ENCODE measurements around the gene HTR3B.

The HTR3B gene

DNA sequence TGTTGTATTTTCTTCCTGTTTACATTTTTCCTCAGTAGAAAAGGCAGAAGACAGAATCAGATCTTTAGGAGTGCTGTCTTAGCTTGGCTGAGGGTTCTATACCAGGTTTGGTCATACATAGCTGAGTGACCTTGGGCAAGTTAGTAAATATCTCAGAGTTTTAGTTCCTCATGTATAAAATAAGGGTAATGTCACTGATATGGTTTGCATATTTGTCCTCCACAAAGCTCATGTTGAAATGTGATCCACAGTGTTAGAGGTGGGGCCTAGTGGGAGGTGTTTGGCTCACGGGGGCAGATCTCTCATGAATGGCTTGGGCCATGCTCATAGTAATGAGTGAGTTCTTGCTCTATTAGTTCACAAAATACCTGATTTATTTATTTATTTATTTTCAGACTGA lies 62.8 kb downstream of the HTR3B start:
- Histone ChIP-seq H3K9ac (ENCODE audit: low read depth, low read length, poor library complexity, severe bottlenecking) (no peak overlapping the region), H3K9me3 (ENCODE audit: insufficient read depth, low read depth, low read length) (no peaks in the 10 kb centered on the region), H3K4me3 (ENCODE audit: low read length, poor library complexity, severe bottlenecking) (no peak overlapping the region), H3K4me1 (ENCODE audit: insufficient read depth, low read length, poor library complexity, severe bottlenecking) (no peaks in the 10 kb centered on the region), H3K9me2 (replicated peaks; ENCODE audit: low read depth, low read length) (no peaks in the 10 kb centered on the region), H3K79me2 (ENCODE audit: insufficient read depth, low read length) (no peaks in the 10 kb centered on the region), H3K36me3 (ENCODE audit: insufficient read depth, low read length) (no peaks in the 10 kb centered on the region), H4K20me1 (ENCODE audit: insufficient read depth, low read length, poor library complexity, severe bottlenecking) (no peaks in the 10 kb centered on the region), H2AFZ (ENCODE audit: low read length) (no peak overlapping the region), H3F3A (ENCODE audit: low read depth) (no peaks in the 10 kb centered on the region), H3K27me3 (ENCODE audit: insufficient read depth, low read length, poor library complexity, severe bottlenecking) (no peaks in the 10 kb centered on the region), H3K4me2 (ENCODE audit: low read depth, low read length, poor library complexity, severe bottlenecking) (no peak overlapping the region)
- TF ChIP-seq EZH2phosphoT487 (IDR thresholded peaks at IDR 0.05; ENCODE audit: borderline replicate concordance) (no peak), CTCF (conservative IDR thresholded peaks at IDR 0.05; ENCODE audit: low read length) (no peak)

DNA sequence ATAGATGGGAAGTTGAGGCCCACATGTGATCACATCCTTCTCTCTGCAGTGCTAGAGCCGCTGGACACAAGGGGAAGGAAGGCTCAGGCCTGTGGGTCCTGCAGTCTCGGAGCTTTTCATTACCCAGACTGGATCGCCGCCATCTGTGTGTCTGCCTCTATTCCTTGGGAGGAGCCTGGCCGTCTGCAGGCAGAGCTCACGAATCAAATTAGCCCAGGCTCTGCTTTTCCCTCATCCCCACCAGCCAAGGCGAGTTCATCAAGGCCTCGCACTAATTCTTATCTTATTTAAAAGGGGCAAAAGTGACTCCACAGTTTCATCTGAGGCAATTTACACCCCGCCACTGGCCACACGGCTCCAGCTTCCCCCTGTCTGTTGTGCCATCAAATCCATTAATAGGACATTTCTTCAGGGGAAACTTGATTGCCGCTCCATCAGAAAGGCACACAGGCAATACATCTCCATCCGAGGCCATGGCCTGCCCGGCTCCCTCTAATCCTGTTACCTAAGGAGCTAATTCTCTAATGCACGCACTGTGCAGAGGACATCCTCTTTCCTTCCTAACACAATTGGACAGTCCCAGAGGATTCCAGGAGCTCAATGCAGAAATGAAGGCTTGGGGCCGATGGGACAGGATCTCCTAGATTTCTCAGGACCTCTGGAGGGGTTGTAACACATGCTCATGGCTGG lies 67.1 kb downstream of the HTR3B start:
- Histone ChIP-seq H3K4me3 (ENCODE audit: low read length, poor library complexity, severe bottlenecking) (no peak overlapping the region), H3K9me2 (replicated peaks; ENCODE audit: low read depth, low read length) (no peaks in the 10 kb centered on the region), H3K36me3 (ENCODE audit: insufficient read depth, low read length) (no peaks in the 10 kb centered on the region), H3K9me3 (ENCODE audit: insufficient read depth, low read depth, low read length) (no peaks in the 10 kb centered on the region), H4K20me1 (ENCODE audit: insufficient read depth, low read length, poor library complexity, severe bottlenecking) (no peaks in the 10 kb centered on the region), H3K9ac (ENCODE audit: low read depth, low read length, poor library complexity, severe bottlenecking) (no peak overlapping the region), H3K4me1 (ENCODE audit: insufficient read depth, low read length, poor library complexity, severe bottlenecking) (no peaks in the 10 kb centered on the region), H3F3A (ENCODE audit: low read depth) (no peaks in the 10 kb centered on the region), H2AFZ (ENCODE audit: low read length) (no peak overlapping the region), H3K27me3 (ENCODE audit: insufficient read depth, low read length, poor library complexity, severe bottlenecking) (no peaks in the 10 kb centered on the region), H3K4me2 (ENCODE audit: low read depth, low read length, poor library complexity, severe bottlenecking) (no peak overlapping the region), H3K79me2 (ENCODE audit: insufficient read depth, low read length) (no peaks in the 10 kb centered on the region)
- TF ChIP-seq CTCF (conservative IDR thresholded peaks at IDR 0.05; ENCODE audit: low read length) (no peak), EZH2phosphoT487 (IDR thresholded peaks at IDR 0.05; ENCODE audit: borderline replicate concordance) (no peak)

- Histone ChIP-seq H3K4me2 (ENCODE audit: low read depth, low read length, poor library complexity, severe bottlenecking) (no peak within 1 kb of the TSS), H3K36me3 (ENCODE audit: insufficient read depth, low read length) (no peaks in the 10 kb centered on the region), H3K4me3 (ENCODE audit: low read length, poor library complexity, severe bottlenecking) (no peak within 1 kb of the TSS), H4K20me1 (ENCODE audit: insufficient read depth, low read length, poor library complexity, severe bottlenecking) (no peaks in the 10 kb centered on the region), H3K27me3 (ENCODE audit: insufficient read depth, low read length, poor library complexity, severe bottlenecking) (no peaks in the 10 kb centered on the region), H3K9me3 (ENCODE audit: insufficient read depth, low read depth, low read length) (no peaks in the 10 kb centered on the region), H3K9me2 (replicated peaks; ENCODE audit: low read depth, low read length) (no peaks in the 10 kb centered on the region), H2AFZ (ENCODE audit: low read length) (no peak within 1 kb of the TSS), H3K4me1 (ENCODE audit: insufficient read depth, low read length, poor library complexity, severe bottlenecking) (peaks cover 6% of the 10 kb centered on the region), H3K9ac (ENCODE audit: low read depth, low read length, poor library complexity, severe bottlenecking) (no peak within 1 kb of the TSS), H3F3A (ENCODE audit: low read depth) (no peaks in the 10 kb centered on the region), H3K79me2 (ENCODE audit: insufficient read depth, low read length) (no peaks in the 10 kb centered on the region)
- TF ChIP-seq EZH2phosphoT487 (IDR thresholded peaks at IDR 0.05; ENCODE audit: borderline replicate concordance), result no peak
- no peak for TF ChIP-seq CTCF (conservative IDR thresholded peaks at IDR 0.05; ENCODE audit: low read length)
Measured at GRCh38 chr11:113974741-113975470, 70.3 kb downstream of the HTR3B start, which contains the start of gene HTR3A. Gene HTR3A, plus strand, starts transcription at chr11:113975108. Its CDS starts 218 bp downstream, at chr11:113975326.
